IMR-90 (cell line): ENCODE data around the gene COPZ2. TPM values are rescaled to one million over a fixed set of nuclear protein-coding genes. Genes with fewer than 3 reads are reported as not detected.

Experiments
- ATAC-seq: fragments of 200-7000 bp; cut with Tn5 transposase; 2 replicates; pipeline ENCODE4 v1.9.1; 2020; ENCODE audit warnings: low read depth, mild to moderate bottlenecking, moderate library complexity
- BruUV-seq: library from RNA; stranded (reverse); fragments of 400-500 nt; replicated peaks from 2 replicates; lab custom pipeline; 2021; lab: Mats Ljungman, UMichigan
- CTCF ChIA-PET: fragments of 300-600 bp; formaldehyde crosslinking; extraction: SDS; loops from one replicate; lab custom pipeline; 2021; ENCODE audit warnings: antibody characterized with exemption; lab: Yijun Ruan, JAX
- POLR2A ChIA-PET: fragments of 300-600 bp; sonication (Branson Sonifier 250); formaldehyde crosslinking; loops from one replicate; lab custom pipeline; 2022; ENCODE audit warnings: antibody characterized with exemption; ENCODE audit not compliant: unreplicated experiment; lab: Charles Lee
- DNase-seq: peaks from one replicate; pipeline ENCODE4 v3.0.0; 2013
- H2AFZ ChIP-seq: replicated peaks from 2 replicates; pipeline ENCODE3; 2013; ENCODE audit warnings: low read length, mild to moderate bottlenecking; ENCODE audit not compliant: poor library complexity
- H2AK5ac ChIP-seq: 2 replicates; pipeline ENCODE4 v1.6.1; 2013; ENCODE audit warnings: low read depth, low read length, inconsistent platforms
- H2AK9ac ChIP-seq: replicated peaks from 2 replicates; pipeline ENCODE3; 2013; ENCODE audit warnings: mild to moderate bottlenecking, low read depth, low read length, moderate library complexity; ENCODE audit not compliant: poor library complexity
- H2BK120ac ChIP-seq: 2 replicates; pipeline ENCODE4 v1.6.1; 2013; ENCODE audit warnings: low read depth, low read length, inconsistent platforms
- H2BK15ac ChIP-seq: 3 replicates; pipeline ENCODE4 v1.6.1; 2013; ENCODE audit warnings: low read depth, low read length, inconsistent platforms
- H2BK20ac ChIP-seq: 2 replicates; pipeline ENCODE4 v1.6.1; 2013; ENCODE audit warnings: low read depth, mild to moderate bottlenecking, inconsistent platforms, low read length, moderate library complexity
- H2BK5ac ChIP-seq: 2 replicates; pipeline ENCODE4 v1.6.1; 2013; ENCODE audit warnings: mild to moderate bottlenecking, low read depth, low read length, inconsistent platforms; ENCODE audit not compliant: poor library complexity, severe bottlenecking
- H3K14ac ChIP-seq: replicated peaks from 2 replicates; pipeline ENCODE4 v1.6.1; 2013; ENCODE audit warnings: low read depth, low read length, inconsistent platforms
- H3K18ac ChIP-seq: 2 replicates; pipeline ENCODE4 v1.6.1; 2013; ENCODE audit warnings: low read depth, low read length, control low read depth
- H3K23ac ChIP-seq: 2 replicates; pipeline ENCODE4 v1.6.1; 2013; ENCODE audit warnings: low read depth, low read length, inconsistent platforms
- H3K27ac ChIP-seq: 2 replicates; pipeline ENCODE4 v1.5.1; 2013; ENCODE audit warnings: mild to moderate bottlenecking, control low read depth, low read length; ENCODE audit not compliant: insufficient read depth
- H3K27me3 ChIP-seq: 2 replicates; pipeline ENCODE4 v1.6.1; 2013; ENCODE audit warnings: low read length; ENCODE audit not compliant: control insufficient read depth, insufficient read depth
- H3K36me3 ChIP-seq: 2 replicates; pipeline ENCODE4 v1.6.1; 2013; ENCODE audit warnings: low read length, mixed read lengths; ENCODE audit not compliant: control insufficient read depth, insufficient read depth
- H3K4ac ChIP-seq: 2 replicates; pipeline ENCODE4 v1.6.1; 2013; ENCODE audit warnings: low read depth, low read length, inconsistent platforms
- H3K4me1 ChIP-seq: 2 replicates; pipeline ENCODE4 v1.6.1; 2013; ENCODE audit warnings: low read length, mixed read lengths; ENCODE audit not compliant: control insufficient read depth, insufficient read depth
- H3K4me2 ChIP-seq: 2 replicates; pipeline ENCODE4 v1.6.1; 2013; ENCODE audit warnings: low read depth, mild to moderate bottlenecking, control low read depth, low read length, moderate library complexity
- H3K4me3 ChIP-seq: 2 replicates; pipeline ENCODE4 v1.5.1; 2013; ENCODE audit warnings: low read depth, mild to moderate bottlenecking, control low read depth, low read length, moderate library complexity; ENCODE audit not compliant: insufficient read depth
- H3K56ac ChIP-seq: 2 replicates; pipeline ENCODE4 v1.6.1; 2013; ENCODE audit warnings: low read length, inconsistent platforms; ENCODE audit not compliant: insufficient read depth; ENCODE audit errors: extremely low read depth
- H3K79me1 ChIP-seq, 2 experiments: 2 replicates each; pipeline ENCODE4 v1.6.1; 2013; ENCODE audit warnings: low read length in 2 of 2, inconsistent platforms in 1 of 2, low read depth in 1 of 2
- H3K9ac ChIP-seq: 2 replicates; pipeline ENCODE4 v1.6.1; 2013; ENCODE audit warnings: low read depth, low read length, control low read depth
- H3K9me1 ChIP-seq: 2 replicates; pipeline ENCODE4 v1.6.1; 2013; ENCODE audit warnings: low read length, inconsistent platforms; ENCODE audit not compliant: insufficient read depth
- H3K9me3 ChIP-seq: 2 replicates; pipeline ENCODE4 v1.6.1; 2013; ENCODE audit warnings: low read length; ENCODE audit not compliant: control insufficient read depth, insufficient read depth
- H4K20me1 ChIP-seq: 2 replicates; pipeline ENCODE4 v1.6.1; 2013; ENCODE audit warnings: low read length, inconsistent platforms; ENCODE audit not compliant: insufficient read depth
- H4K5ac ChIP-seq: 2 replicates; pipeline ENCODE4 v1.6.1; 2013; ENCODE audit warnings: mild to moderate bottlenecking, low read depth, low read length, control low read depth
- H4K8ac ChIP-seq, 2 experiments: 2 replicates each; pipeline ENCODE4 v1.6.1; 2013; ENCODE audit warnings: low read depth in 2 of 2, low read length in 2 of 2, control low read depth in 1 of 2, inconsistent platforms in 1 of 2
- H4K91ac ChIP-seq: 2 replicates; pipeline ENCODE4 v1.6.1; 2013; ENCODE audit warnings: low read depth, low read length, inconsistent platforms; ENCODE audit not compliant: insufficient read depth
- BHLHE40 ChIP-seq: fragments of 150-350 bp; IDR thresholded peaks from 2 replicates; pipeline ENCODE4 v1.6.1; 2016; ENCODE audit warnings: mild to moderate bottlenecking, low read depth, low read length
- CEBPB ChIP-seq: IDR thresholded peaks from 2 replicates; pipeline ENCODE4 v1.6.1; 2012; ENCODE audit warnings: low read depth, low read length, improper control_type of control experiment
- CHD1 ChIP-seq: IDR thresholded peaks from 2 replicates; pipeline ENCODE4 v1.6.1; 2012; ENCODE audit warnings: low read depth, low read length, improper control_type of control experiment
- ELK1 ChIP-seq: fragments of 150-350 bp; IDR thresholded peaks from 2 replicates; pipeline ENCODE4 v1.6.1; 2016; ENCODE audit warnings: low read depth, mild to moderate bottlenecking, low read length, moderate library complexity, borderline replicate concordance
- FOS ChIP-seq: fragments of 150-350 bp; IDR thresholded peaks from 2 replicates; pipeline ENCODE4 v1.6.1; 2016; ENCODE audit warnings: low read depth, low read length
- MAFK ChIP-seq: IDR thresholded peaks from 2 replicates; pipeline ENCODE4 v1.6.1; 2012; ENCODE audit warnings: low read depth, low read length, improper control_type of control experiment
- MAZ ChIP-seq: IDR thresholded peaks from 2 replicates; pipeline ENCODE4 v1.6.1; 2012; ENCODE audit warnings: low read depth, mild to moderate bottlenecking, low read length, improper control_type of control experiment, moderate library complexity, borderline replicate concordance
- MXI1 ChIP-seq: IDR thresholded peaks from 2 replicates; pipeline ENCODE4 v1.6.1; 2012; ENCODE audit warnings: low read depth, mild to moderate bottlenecking, low read length, moderate library complexity, borderline replicate concordance
- NFE2L2 ChIP-seq: fragments of 150-350 bp; IDR thresholded peaks from 2 replicates; pipeline ENCODE4 v1.6.1; 2016; ENCODE audit warnings: low read depth, mild to moderate bottlenecking, low read length
- POLR2A ChIP-seq: IDR thresholded peaks from 2 replicates; pipeline ENCODE4 v1.6.1; 2012; ENCODE audit warnings: mild to moderate bottlenecking, low read depth, low read length
- RAD21 ChIP-seq: IDR thresholded peaks from 2 replicates; pipeline ENCODE4 v1.6.1; 2012; ENCODE audit warnings: low read length, improper control_type of control experiment
- RCOR1 ChIP-seq: IDR thresholded peaks from 2 replicates; pipeline ENCODE4 v1.6.1; 2012; ENCODE audit warnings: mild to moderate bottlenecking, low read length, improper control_type of control experiment; ENCODE audit not compliant: insufficient replicate concordance
- RFX5 ChIP-seq: IDR thresholded peaks from 2 replicates; pipeline ENCODE4 v1.8.0; 2012; ENCODE audit warnings: low read depth, mild to moderate bottlenecking, low read length, moderate library complexity
- SMC3 ChIP-seq: fragments of 150-350 bp; IDR thresholded peaks from 2 replicates; pipeline ENCODE4 v1.6.1; 2016; ENCODE audit warnings: low read depth, mild to moderate bottlenecking, antibody characterized with exemption, low read length, moderate library complexity
- dilution Hi-C: fragments of 300-500 bp; cut with HindIII; formaldehyde crosslinking; loops from one replicate; pipeline ENCODE4 v1.14.3; 2018; ENCODE audit warnings: low sequenced_read_pairs; ENCODE audit not compliant: unreplicated experiment
- in situ Hi-C: fragments of 300-500 bp; cut with MboI; formaldehyde crosslinking; loops from 3 replicates; pipeline ENCODE4 v1.14.3; 2019; ENCODE audit warnings: low sequenced_read_pairs, inconsistent platforms, mixed read lengths
- intact Hi-C: fragments of 100-400 bp; cut with micrococcal nuclease; formaldehyde crosslinking; loops from 2 replicates; pipeline ENCODE4 v1.10.0; 2022
- polyA plus RNA-seq, 3 experiments: library from polyadenylated mRNA; depleted of rRNA; stranded (reverse); fragments of >200 nt; gene quantifications; 2 replicates each; pipeline ENCODE4 v1.2.3, GENCODE V29; 2012; ENCODE audit warnings: low replicate concordance in 1 of 3
- total RNA-seq: library from RNA; depleted of rRNA; stranded (reverse); fragments of >200 nt; gene quantifications from 2 replicates; pipeline ENCODE4 v1.2.3, GENCODE V29; 2012
- TF ChIP-seq, protein P1 (sequence below): conservative IDR thresholded peaks from 2 replicates; pipeline ENCODE4 v1.5.1; 2012; ENCODE audit warnings: mild to moderate bottlenecking, low read depth, low read length, improper control_type of control experiment
- TF ChIP-seq, protein P2 (sequence below): fragments of 150-350 bp; IDR thresholded peaks from 2 replicates; pipeline ENCODE4 v1.6.1; 2017; ENCODE audit warnings: mild to moderate bottlenecking, antibody characterized with exemption, low read length, low read depth

COPZ2 gene
- total and polyA plus RNA-seq, 2 of the 4 experiments (the other 2 are of a cell fraction), result 41.0 to 86.1 TPM

GRCh38 chr17:47980541-47980940 is 57.1 kb downstream of the COPZ2 start:
- no peak overlapping the region for H3K9ac ChIP-seq
- BruUV-seq, result no TSS peak
- H2BK15ac ChIP-seq, result no peak overlapping the region
- in situ Hi-C loops (loop anchor here (5.0 kb wide), 1 partner anchor 37 kb away; no protein-coding TSS in a partner anchor), intact Hi-C loops (no loop called here), dilution Hi-C loops (no loop called here)
- no peak for TF ChIP-seq FOS
- TF ChIP-seq, protein P1, sequence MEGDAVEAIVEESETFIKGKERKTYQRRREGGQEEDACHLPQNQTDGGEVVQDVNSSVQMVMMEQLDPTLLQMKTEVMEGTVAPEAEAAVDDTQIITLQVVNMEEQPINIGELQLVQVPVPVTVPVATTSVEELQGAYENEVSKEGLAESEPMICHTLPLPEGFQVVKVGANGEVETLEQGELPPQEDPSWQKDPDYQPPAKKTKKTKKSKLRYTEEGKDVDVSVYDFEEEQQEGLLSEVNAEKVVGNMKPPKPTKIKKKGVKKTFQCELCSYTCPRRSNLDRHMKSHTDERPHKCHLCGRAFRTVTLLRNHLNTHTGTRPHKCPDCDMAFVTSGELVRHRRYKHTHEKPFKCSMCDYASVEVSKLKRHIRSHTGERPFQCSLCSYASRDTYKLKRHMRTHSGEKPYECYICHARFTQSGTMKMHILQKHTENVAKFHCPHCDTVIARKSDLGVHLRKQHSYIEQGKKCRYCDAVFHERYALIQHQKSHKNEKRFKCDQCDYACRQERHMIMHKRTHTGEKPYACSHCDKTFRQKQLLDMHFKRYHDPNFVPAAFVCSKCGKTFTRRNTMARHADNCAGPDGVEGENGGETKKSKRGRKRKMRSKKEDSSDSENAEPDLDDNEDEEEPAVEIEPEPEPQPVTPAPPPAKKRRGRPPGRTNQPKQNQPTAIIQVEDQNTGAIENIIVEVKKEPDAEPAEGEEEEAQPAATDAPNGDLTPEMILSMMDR, result no peak
- no peak for TF ChIP-seq RAD21
- TF ChIP-seq MAZ, result no peak
- no peak for TF ChIP-seq BHLHE40
- no peak for TF ChIP-seq MAFK
- TF ChIP-seq RCOR1, result no peak
- no peak for TF ChIP-seq SMC3
- TF ChIP-seq CEBPB, result no peak
- no peak for TF ChIP-seq NFE2L2
- no peak for TF ChIP-seq RFX5
- TF ChIP-seq CHD1, result no peak
- TF ChIP-seq MXI1, result no peak
- TF ChIP-seq POLR2A, result no peak
- TF ChIP-seq, protein P2, sequence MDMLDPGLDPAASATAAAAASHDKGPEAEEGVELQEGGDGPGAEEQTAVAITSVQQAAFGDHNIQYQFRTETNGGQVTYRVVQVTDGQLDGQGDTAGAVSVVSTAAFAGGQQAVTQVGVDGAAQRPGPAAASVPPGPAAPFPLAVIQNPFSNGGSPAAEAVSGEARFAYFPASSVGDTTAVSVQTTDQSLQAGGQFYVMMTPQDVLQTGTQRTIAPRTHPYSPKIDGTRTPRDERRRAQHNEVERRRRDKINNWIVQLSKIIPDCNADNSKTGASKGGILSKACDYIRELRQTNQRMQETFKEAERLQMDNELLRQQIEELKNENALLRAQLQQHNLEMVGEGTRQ, result no peak
- no peak for TF ChIP-seq ELK1
- ATAC-seq (no peak), DNase-seq (no peak)
- H2BK20ac ChIP-seq, result no peak overlapping the region
- no peak overlapping the region for H4K91ac ChIP-seq
- H4K5ac ChIP-seq, result no peak overlapping the region
- no peak overlapping the region for H3K18ac ChIP-seq
- no peak overlapping the region for H3K4me3 ChIP-seq
- H3K14ac ChIP-seq, result no peak overlapping the region
- no peaks in the 10 kb centered on the region for H3K4me1 ChIP-seq
- peaks cover 55% of the 10 kb centered on the region for H3K36me3 ChIP-seq
- no peak overlapping the region for H3K27ac ChIP-seq
- no peak overlapping the region for H2AK9ac ChIP-seq
- CTCF ChIA-PET, result interaction anchor here (0.9 kb wide), 1 partner anchor 10 kb away, joined by 3 read pairs; the partner anchor contains the start of gene CDK5RAP3
- H2AFZ ChIP-seq, result no peak overlapping the region
- no peak overlapping the region for H3K4ac ChIP-seq
- H3K56ac ChIP-seq, result no peak overlapping the region
- H2BK5ac ChIP-seq, result no peak overlapping the region
- no peaks in the 10 kb centered on the region for H3K9me3 ChIP-seq
- H3K27me3 ChIP-seq, result no peaks in the 10 kb centered on the region
- no peak overlapping the region for H4K8ac ChIP-seq
- POLR2A ChIA-PET, result no interaction called here
- no peak overlapping the region for H3K23ac ChIP-seq
- no peak overlapping the region for H3K4me2 ChIP-seq
- no peak overlapping the region for H2AK5ac ChIP-seq
- H3K9me1 ChIP-seq, result no peaks in the 10 kb centered on the region
- no peaks in the 10 kb centered on the region; the same call in 1 of the 2 replicates for H4K20me1 ChIP-seq
- peaks cover 4 to 6% of the 10 kb centered on the region in 2 experiments; a peak in 2 of 4 replicates for H3K79me1 ChIP-seq
- H2BK120ac ChIP-seq, result no peak overlapping the region
